Keratinocyte (primary cell): ENCODE results near the gene HECTD4.

Experiments
- EZH2 ChIP-seq: IDR thresholded peaks from one replicate; pipeline ENCODE4 v1.6.1; 2012; ENCODE audit warnings: inconsistent platforms, mild to moderate bottlenecking, low read length, moderate library complexity
- TF ChIP-seq, protein P1 (sequence below), 3 experiments: IDR thresholded peaks in 1 of 3; conservative IDR thresholded peaks in 1 of 3; optimal IDR thresholded peaks in 1 of 3; 2 replicates in 2 of 3; 3 replicates in 1 of 3; pipeline versions ENCODE3 to v1.5.1; 2011; ENCODE audit warnings: low read length in 3 of 3, mild to moderate bottlenecking in 3 of 3, moderate library complexity in 2 of 3, control low read depth in 1 of 3, inconsistent platforms in 1 of 3; ENCODE audit not compliant: insufficient read depth in 2 of 3; ENCODE audit errors: extremely low read depth in 1 of 3

DNA sequence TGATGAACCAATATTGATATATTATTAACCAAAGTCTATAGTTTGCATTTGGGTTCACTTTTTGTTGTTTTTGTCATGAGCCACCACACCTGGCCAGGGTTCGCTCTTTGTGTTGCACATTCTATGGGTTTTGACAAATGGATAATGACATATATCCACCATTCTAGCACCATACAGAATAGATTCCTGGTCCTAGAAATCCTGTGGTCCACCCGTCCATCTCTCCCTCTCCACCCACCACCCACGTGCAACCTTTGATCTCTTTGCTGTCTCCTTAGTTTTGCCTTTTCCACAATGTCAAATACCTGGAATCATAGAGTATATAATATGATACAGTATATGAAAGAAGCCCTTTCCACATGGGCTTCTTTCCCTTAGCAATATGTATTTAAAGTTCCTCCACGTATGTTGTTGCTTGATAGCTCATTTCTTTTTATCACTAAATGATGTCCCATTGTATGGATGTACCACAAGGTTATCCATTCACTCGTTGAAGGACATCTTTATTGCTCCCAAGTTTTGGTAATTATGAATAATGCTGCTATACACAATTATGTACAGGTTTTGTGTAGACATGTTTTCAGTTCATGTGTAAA lies 19.8 kb upstream of the HECTD4 start:
- TF ChIP-seq, protein P1, sequence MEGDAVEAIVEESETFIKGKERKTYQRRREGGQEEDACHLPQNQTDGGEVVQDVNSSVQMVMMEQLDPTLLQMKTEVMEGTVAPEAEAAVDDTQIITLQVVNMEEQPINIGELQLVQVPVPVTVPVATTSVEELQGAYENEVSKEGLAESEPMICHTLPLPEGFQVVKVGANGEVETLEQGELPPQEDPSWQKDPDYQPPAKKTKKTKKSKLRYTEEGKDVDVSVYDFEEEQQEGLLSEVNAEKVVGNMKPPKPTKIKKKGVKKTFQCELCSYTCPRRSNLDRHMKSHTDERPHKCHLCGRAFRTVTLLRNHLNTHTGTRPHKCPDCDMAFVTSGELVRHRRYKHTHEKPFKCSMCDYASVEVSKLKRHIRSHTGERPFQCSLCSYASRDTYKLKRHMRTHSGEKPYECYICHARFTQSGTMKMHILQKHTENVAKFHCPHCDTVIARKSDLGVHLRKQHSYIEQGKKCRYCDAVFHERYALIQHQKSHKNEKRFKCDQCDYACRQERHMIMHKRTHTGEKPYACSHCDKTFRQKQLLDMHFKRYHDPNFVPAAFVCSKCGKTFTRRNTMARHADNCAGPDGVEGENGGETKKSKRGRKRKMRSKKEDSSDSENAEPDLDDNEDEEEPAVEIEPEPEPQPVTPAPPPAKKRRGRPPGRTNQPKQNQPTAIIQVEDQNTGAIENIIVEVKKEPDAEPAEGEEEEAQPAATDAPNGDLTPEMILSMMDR (optimal IDR thresholded peaks at IDR 0.05 in 1 of 3, IDR thresholded peaks at IDR 0.05 in 1 of 3, conservative IDR thresholded peaks at IDR 0.05 in 1 of 3; ENCODE audit: extremely low read depth in 1 of 3, insufficient read depth in 2 of 3, low read length in 3 of 3), result no peak
- no peak for TF ChIP-seq EZH2
